GM21360 (cell line): ENCODE data around the gene SFXN4.
"Not testable (repeated sequence)": the region's sequence is repeated elsewhere in the genome, so short reads cannot be mapped to it uniquely, and the experiment has no call there.

Source experiments
- ATAC-seq: cut with Tn5 transposase; IDR thresholded peaks from one replicate; pipeline ENCODE4 v1.9.1; 2021; ENCODE audit warnings: mild to moderate bottlenecking, moderate library complexity; ENCODE audit not compliant: unreplicated experiment

Gene SFXN4

GRCh38 chr10:119113751-119114732 lies 51.5 kb downstream of the SFXN4 start:
- no peak for ATAC-seq

DNA sequence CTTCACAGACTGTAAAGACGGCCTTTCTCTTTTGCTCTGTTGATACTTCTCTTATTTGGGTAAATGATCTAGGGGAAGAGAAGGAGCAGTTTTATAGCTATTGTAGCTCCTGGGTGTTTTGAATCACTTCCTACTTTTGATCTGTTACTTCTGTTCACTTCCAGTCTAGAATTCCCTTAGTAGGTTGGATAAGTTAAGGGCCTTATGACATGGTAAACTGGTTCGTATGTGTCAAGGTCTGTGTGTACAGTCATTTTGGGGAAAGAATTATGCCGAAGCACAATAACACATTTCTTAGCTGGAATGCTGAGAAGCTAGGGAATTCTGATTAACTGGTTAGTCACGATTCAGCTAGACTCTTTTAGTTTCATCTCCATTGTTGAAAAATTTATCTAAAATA lies 53.5 kb downstream of the SFXN4 start:
- no peak for ATAC-seq

GRCh38 chr10:119107771-119108170 lies 57.7 kb downstream of the SFXN4 start:
- ATAC-seq, result not testable (repeated sequence)

GRCh38 chr10:119107106-119107505 lies 58.4 kb downstream of the SFXN4 start:
- ATAC-seq, result not testable (repeated sequence)

DNA sequence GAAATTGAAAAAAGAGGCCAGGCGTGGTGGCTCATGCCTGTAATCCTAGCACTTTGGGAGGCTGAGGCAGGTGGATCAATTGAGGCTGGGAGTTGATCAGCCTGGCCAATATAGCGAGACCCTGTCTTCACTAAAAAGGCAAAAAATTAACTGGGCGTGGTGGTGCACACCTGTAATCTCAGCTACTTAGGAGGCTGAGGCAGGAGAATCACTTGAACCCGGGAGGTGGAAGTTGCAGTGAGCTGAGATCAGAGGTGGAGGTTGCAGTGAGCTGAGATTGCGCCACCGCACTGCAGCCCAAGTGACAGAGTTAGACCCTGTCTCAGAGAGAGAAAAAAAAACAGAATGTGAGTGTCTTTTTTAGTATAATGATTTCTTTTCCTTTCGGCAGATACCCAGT lies 59.6 kb downstream of the SFXN4 start:
- ATAC-seq, result not testable (repeated sequence)

- no peak for ATAC-seq
Observed at GRCh38 chr10:119105155-119105554, 60.4 kb downstream of the SFXN4 start.

GRCh38 chr10:119104654-119105015 lies 60.9 kb downstream of the SFXN4 start:
- ATAC-seq, result no peak

DNA sequence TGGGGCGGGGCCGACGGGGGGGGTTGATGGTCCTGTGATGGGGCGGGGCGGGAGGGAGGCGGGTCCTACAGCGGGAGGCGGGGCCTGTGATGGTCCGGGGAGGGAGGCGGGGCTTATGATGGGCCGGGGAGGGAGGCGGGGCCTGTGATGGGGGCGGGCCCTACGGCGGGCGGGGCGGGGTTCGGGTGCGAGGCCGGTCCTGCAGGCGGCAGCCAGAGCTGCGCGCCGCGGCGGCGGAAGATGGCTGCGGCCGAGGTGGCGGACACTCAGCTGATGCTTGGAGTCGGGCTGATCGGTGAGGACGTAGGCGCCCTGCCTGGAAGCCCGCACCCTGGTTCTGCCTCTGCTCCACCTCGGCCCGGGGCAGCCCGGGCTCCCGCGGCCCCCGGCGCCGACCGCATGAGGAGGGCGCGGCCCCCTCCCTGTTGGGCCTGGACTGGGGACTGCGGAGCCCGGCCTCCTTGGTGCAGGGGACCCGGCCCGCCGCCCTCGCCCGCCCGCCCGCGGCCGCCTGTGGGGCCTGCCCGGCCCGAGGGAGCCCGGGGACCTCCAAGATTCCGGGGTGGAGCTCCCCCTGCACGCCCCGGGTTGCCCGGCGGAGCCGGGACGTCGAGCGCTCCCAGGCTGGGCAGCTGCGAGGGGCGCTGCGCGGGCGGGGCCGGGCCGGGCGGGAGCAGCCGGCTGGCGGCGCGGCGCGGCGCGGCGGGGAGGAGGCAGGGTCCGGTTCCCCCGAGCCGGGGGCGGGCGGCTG lies 61.4 kb downstream of the SFXN4 start, which contains the start of gene DENND10:
TSS of gene DENND10 (plus strand) at position 211 of the 751 bp plus-strand sequence. CDS start at position 241, 30 bp downstream.
- peak; percentile 79 for ATAC-seq

- no peak for ATAC-seq
Observed at GRCh38 chr10:119103241-119103902, 62.1 kb downstream of the SFXN4 start.

DNA sequence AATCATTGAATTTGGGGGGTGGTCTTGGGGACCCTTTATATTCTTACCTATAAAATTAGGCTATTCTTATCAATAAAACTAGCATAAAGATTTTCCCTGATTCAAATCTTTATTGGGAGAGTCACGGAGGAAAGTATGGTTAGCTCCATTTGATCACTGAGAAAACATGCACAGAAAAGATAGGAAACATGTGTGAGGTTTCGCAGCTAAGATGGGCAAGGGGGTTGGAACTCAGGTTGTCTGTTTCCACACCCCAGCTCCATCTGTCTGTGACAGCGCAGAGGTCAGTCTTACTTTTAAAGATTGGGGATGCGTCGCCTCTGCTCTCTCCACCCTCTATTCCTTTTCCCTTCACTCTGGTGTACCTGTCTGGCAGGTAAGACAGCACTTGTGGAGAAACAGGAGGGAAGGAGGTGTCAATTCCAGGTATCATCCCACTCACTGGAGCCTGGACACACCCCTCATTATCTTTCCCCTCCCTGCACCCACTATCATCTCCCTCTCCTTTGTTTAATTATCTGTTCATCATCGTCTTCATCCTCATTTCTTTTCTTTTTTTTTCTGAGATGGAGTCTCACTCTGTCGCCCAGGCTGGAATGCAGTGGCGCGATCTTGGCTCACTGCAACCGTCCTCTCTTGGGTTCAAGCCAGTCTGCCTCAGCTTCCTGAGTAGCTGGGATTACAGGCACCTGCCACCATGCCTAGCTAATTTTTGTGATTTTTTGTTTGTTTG lies 64.0 kb downstream of the SFXN4 start:
- ATAC-seq, result no peak

- ATAC-seq, result no peak
Observed at GRCh38 chr10:119100434-119101238, 64.9 kb downstream of the SFXN4 start.

DNA sequence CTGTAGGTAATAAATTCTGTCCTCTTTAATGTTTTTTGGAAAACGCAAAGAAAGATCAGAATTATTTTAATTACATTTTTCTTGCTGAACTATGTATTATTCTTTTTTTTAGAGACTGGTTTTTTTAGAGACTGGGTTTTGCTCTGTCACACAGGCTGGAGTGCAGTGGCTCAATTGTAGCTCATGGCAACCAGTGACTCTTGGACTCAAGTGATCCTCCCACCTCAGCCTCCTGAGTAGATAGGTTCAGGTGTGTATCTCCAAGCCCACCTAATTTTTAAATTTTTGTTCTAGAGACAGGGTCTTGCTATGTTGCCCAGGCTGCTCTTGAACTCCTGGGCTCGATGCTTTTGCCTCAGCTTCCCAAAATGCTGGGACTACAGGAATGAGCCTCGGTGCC lies 66.9 kb downstream of the SFXN4 start:
- no peak for ATAC-seq

DNA sequence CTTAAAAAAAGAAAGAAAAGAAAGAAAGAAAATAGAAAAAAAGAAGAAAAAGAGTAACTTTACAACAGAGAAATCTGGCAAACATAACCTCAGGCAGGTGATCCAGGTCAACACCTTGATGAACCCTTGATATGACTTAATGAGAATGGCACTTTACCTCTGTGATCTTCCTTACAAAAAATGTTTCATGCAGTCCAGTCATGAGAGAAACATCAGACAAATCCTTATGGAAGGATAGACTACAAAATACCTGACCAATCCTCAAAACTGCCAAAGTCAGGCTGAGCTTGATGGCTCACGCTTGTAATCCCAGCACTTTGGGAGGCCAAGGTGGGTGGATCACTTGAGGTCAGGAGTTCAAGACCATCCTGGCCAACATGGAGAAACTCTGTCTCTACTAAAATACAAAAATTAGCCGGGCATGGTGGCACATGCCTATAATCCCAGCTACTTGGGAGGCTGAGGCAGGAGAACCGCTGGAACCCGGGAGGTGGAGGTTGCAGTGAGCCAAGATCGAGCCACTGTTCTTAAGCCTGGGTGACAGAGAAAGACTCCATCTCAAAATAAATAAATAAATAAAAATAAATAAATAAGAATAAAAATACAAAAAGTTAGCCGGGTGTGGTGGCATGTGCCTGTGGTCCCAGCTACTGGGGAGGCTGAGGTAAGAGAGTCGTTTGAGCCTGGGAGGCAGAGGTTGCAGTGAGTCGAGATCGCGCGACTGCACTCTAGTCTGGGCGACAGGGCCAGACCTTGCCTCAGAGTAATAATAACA lies 68.7 kb downstream of the SFXN4 start:
- not testable (repeated sequence) for ATAC-seq

DNA sequence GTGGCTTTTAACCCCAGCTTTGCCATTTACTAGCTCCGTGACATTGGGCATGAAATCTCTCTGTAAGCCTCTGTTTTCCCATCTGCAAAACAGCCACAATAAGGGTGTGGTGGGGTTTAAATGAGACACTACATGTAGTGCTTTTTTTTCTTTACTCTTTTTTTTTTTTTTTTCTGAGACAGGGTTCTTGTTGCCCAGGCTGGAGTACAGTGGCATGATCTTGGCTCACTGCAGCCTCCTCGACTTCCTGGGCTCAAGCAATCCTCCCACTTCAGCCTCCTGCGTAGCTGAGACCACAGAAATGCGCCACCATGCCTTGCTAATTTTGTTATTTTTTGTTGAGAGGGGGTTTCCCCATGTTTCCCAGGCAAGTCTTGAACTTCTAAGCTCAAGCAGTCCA lies 69.9 kb downstream of the SFXN4 start:
- ATAC-seq, result no peak

DNA sequence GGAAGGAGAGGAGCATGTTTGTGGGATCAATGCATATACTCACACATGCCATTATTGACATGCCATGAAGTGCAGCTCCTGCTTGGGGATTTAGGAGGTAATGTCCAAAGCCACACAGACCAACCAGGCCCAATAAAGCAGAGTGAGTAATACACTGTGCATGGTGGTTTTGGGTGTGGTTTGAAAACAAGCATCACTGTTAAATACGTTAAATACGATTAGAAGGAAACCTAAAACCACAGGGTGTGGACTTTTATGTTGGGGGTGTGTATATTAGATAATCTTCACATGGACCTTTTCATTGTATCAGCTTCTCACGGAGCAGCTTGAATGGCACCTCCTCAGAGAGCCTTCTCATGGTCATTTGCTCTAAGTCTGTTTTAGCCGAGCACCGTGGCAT lies 74.5 kb downstream of the SFXN4 start:
- ATAC-seq, result no peak
